Activated T-cell treated with anti-CD3 and anti-CD28 coated beads for 4 hours (primary cell): ENCODE results near the gene RPL35A.
"Not testable (repeated sequence)": the region's sequence is repeated elsewhere in the genome, so short reads cannot be mapped to it uniquely, and the experiment has no call there.

ENCODE experiments used
- DNase-seq: peaks from one replicate; pipeline ENCODE4 v3.0.0-alpha.2; 2020

The RPL35A gene

DNA sequence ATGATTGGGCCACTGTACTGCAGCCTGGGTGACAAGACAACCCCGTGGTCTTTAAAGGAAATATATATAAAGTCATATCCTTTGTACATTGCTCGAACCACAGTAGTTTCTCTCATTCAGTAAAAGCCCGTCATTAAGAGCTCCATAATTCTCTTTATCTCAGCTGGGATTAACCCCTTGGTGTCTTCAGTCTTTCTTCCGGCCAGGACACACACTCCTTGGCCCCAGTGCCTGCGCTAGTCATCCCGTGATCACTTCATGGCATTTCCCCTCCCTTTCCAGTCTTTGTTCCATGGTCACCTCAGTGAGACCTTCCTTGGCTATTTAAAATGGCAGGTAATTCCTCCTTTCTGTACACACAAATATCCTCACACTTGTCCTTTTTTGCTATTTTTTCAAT is 3.3 kb downstream of the RPL35A start:
- no peak for DNase-seq

DNA sequence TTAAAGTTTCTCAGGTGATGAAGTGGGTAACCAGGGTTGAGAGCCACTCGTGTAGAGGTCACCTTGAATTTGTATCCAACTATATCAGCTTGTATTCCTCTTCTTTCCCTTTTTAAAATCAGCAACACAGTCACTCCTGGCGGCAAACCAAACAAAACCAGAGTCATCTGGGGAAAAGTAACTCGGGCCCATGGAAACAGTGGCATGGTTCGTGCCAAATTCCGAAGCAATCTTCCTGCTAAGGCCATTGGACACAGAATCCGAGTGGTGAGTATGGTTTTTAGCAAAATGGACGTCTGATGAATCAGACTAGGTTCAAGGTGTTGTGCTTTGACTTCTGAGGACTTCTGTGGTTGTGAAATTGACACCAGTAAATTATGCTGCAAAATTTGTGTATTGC is 3.9 kb downstream of the RPL35A start:
- DNase-seq, result no peak

DNA sequence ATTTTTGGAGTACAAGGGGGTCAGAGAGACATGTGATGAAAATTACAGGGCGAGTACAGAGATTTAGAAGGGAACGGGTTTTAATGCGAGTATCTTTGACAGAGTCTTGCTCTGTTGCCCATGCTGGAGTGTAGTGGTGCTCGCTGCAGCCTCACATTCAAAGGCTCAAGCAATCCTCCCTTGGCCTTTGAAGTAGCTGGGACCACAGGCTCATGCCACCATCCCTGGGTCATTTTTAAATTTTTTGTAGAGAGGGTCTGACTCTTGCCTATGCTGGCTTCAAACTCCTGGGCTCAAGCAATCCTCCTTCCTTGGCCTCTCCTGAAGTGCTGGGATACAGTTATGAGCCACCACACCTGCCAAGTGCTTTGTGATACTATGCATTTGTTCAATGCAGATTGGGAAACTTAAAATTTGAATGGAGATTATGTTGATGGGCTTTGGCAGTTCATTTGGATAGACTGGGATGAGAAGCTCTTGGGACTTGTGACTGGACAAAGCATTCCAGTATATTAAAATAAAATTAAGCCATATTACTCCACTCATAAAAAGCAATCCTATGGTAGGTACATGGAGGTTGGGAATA is 6.0 kb downstream of the RPL35A start:
- no peak for DNase-seq

DNA sequence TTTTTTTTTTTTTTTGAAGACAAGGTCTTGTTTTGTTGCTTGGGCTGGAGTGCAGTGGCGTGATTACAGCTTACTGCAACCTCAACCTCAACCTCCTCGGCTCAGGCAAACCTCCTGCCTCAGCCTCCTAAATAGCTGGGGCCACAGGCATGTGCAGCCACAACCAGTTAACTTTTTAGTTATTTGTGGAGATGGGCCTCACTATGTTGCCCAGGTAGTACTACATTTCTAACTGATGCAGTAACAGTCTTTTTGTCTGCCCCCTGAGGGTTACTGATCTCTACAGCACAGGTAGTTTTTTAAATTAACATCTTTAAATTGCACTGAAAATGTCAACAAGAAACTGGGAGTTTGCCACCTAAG is 6.6 kb downstream of the RPL35A start:
- no peak for DNase-seq

DNA sequence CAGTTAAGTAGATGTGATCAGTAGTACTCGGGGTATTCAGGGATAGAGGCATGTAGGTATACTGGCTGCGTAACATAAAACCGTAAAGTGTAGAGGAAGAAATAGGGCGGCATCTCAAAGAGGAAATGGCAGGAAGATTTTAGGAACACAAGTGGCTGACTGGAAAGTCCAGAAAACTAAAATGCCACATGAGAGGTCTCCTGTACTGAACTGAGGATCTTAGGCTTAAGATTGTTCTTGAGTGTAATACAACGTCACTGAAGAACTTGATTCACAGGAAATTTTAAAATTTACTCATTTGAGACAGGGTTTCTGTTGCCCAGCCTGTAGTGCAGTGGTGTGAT is 7.8 kb downstream of the RPL35A start:
- DNase-seq, result no peak

DNA sequence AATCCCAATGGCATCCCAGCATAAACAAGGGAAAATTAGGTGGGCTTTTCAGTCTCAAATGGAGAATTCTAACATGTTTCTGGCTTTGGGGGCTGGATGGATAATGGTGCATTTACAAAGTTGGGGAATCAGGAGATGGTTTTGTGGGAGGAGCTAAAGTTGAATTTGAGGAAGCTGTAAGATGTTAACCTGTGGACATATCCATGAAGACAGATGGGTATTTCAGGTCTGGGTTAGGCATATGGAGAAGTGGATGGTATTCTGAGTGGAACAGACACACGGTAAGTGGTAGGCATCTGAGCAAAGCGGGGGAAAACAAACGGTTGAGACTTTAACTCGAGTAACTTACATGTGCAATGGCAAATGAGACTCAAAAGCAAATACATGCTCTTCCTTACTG is 8.4 kb downstream of the RPL35A start:
- DNase-seq, result no peak

DNA sequence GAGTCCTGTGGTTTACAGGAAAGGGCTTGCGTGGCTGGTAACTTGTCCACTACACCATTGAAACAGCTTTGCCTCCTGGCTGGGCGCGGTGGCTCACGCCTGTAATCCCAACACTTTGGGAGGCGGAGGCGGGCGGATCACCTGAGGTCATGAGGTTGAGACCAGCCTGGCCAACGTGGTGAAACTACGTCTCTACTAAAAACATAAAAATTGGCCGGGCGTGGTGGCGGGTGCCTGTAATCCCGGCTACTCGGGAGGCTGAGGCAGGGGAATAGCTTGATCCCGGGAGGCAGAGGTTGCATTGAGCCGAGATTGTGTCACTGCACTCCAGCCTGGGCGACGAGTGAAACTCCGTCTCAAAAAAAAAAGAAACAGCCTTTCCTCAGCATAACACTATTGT is 8.9 kb downstream of the RPL35A start:
- not testable (repeated sequence) for DNase-seq

DNA sequence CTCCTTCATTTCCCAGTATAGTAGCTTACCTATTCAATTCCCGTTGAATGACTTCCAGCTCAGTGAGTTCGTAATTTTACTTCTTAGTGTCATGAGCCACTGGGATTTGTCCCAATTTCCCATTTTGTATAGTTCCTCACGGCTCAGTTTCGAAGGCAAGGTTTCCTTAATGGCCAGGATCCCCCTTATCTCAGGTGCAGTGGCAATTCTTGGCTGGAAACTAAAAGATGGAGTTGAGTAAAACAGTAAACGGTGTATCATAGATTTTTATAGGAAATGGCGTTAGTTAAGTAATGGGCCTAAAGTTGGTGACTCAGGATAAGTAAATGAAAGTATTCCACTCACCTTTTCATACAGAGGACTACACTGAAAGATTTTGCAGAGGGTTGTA is 9.5 kb downstream of the RPL35A start:
- no peak for DNase-seq

DNA sequence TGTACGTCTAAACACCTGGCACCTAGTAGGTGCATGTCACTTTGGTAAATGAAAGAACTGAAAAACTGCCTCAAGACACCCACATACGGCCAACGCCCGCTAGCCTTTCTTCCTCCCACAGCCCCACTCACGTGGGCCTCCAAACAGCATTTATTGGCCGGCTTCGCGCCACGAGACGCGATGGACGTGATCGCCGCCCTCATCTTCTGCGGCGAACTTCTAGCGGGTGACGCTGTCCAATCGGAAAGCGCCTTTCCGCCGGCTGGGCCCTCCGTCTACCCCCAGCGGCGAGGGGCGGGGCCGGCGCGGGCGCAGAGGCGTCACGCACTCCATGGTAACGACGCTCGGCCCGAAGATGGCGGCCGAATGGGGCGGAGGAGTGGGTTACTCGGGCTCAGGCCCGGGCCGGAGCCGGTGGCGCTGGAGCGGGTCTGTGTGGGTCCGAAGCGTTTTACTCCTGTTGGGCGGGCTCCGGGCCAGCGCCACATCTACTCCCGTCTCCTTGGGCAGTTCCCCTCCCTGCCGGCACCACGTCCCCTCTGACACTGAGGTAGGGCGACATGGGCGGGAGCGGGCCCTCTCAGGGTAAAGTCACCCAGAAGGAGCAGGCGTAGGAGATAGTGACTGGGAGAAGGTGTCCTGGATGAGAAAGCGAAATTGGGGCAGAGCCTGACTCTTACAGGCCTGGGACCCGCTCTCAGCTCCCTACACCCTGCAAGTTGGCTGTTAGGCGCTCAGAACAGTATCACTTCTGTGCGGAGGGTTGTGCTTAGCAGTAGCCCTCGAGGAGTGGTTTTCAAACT is 10.1 kb downstream of the RPL35A start, which contains the start of gene LMLN:
TSS of gene LMLN (plus strand) at position 327 of the 803 bp plus-strand sequence. CDS start at position 356, 29 bp downstream.
- DNase-seq, result peak; percentile 91

DNA sequence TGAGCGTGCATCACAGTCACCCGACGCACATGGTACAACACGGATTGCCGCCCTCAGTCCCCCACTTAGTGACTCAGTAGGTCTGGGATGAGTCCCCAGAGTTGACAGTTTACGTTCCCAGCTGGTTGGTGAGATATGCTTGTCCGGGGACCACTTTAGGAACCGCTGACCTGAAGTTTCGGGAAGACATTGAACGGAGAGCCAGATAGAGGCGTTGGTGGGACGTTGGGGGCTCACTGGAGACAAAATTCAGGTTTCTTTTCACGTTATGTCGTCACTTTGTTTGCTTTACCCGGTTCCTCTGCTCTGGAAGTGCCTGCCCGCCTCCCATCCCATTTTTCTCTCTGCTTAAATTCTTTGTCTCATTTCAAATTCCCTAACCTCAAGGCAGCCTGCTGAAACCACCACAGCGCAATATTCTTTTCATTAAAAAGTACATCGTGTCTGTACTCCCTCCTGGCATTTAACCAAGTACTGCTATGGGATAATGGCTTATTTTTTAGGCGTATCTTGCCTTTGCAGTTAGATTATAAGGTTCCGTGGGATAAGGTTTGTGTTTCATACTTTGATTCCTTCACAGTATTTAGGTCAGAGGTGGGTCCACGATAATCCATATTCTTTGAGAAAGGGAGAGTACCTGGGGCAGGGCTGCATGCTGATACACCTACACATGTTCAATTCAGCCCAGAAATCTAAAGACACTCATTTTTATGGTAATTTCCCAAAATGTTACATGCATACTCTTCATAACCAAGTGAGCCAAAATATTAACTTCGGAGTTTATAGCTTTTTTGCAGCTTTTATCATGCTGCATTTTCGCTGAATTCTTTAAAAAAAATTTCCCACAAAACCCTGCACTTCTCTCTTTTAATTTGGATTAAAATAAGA is 10.9 kb downstream of the RPL35A start:
- no peak for DNase-seq

DNA sequence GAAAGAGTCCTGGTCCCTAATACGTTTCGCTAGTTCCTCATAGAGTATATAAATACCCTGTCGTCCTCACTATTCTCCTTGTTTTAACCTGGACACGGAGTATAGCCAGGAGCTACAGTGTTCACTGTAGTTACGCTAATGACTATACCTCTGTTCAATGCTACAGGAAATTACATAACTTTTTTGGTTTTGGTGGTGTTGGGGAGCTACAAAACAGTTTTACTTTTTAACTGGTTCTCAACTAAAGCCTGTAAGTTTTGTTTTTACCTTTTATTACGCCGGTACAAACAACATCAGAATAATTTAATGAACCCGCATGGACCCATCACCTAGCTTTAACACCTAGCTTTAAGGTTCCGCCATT is 11.6 kb downstream of the RPL35A start:
- DNase-seq, result no peak

DNA sequence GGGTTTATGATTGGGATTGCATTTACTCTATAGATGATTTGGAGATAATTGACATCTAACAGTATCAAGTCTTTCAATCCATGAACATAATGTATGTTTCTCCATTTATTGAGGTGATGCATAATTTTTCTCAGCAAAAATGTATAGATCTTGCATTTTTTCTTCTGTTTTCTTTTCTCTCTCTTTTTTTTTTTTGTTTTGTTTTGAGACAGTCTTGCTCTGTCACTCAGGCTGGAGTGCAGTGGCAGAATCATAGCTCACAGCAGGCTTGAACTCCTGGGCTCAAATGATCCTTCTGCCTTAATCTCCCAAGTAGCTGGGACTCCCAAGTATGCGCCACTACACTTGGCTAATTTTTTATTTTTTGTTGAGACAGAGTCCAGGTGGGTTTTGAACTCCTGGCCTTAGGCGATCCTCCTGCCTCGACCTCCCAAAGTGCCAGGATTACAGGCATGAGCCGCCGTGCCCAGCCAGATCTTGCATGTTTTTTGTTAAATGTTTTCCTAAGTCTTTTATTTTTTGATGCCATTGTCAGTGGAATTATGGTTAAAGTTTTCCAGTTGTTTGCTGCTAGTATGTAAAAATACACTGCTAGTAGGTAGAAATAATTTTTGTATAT is 13.1 kb downstream of the RPL35A start:
- no peak for DNase-seq

DNA sequence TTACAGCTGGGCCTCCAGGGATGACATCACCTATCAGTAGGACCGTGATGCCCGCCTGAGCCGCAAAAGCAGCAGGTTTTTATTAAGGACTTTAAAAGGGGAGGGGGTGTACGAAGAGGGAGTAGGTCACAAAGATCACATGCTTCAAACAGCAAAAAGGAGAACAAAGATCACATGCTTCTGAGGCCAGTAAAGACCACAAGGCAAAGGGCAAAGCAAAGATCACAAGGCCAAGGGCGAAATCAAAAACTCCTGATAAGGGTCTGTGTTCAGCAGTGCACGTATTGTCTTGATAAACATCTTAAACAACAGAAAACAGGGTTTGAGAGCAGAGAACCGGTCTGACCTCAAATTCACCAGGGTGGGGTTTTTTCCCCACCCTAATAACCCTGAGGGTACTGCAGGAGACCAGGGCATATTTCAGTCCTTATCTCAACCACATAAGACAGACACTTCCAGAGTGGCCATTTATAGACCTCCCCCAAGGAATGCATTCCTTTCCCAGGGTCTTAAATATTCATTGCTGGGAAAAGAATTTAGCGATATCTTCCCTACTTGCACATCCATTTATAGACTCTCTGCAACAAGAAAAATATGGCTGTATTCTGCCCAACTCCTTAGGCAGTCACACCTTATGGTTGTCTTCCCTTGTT is 17.5 kb downstream of the RPL35A start:
- not testable (repeated sequence) for DNase-seq

DNA sequence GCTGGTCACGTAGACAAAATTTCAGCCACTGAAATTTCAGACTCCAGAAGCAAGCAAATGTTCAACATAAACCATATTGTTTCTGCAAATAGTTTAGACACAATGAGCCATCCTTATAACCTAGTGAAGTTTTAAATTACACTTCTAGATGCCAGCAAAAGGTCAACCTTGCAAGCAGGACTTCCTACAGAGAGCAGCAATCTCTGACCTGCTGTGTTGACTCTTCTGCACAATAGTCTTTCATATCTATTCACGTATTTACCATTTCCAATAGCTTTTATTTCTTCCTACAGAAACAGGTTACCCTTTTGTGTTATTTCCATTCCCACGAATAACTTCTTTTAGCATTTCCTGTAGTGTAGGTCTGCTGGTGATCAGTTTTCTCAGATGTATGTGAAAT is 20.6 kb downstream of the RPL35A start:
- no peak for DNase-seq

DNA sequence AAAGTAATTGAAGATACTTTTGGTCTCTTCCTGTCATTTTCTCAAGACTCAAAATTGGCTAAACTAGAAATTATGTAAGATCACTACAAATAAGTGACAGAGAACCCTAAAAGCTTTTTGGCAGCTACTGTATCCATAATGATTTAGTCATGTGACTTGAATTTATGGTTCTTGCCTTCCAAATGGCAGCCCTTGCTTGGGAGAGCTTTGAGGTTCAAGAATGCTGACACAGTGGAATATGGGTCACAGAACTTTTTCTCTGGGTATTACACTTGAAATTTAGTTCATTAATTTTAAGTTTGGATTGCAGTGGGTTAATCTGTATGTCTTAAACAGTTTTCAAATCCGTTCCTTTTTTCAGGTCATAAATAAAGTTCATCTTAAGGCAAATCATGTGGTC is 24.0 kb downstream of the RPL35A start:
- DNase-seq, result no peak

DNA sequence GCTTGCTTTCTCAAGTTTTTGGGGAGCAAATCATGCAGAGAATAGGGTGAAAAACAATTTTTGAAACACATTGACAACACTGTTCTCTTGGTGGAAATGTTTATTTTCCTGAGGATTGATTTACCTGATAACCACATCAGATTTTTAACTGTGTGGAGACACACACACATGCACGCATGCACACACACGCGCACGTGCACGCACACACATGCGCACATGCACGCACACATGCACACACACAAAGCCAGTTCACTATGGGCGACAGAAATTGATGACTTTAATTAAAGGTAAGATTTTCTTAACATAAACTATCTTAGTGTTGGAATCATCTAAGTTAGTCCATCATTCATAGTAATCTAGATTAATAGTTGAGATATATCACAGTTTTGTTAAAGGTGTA is 25.3 kb downstream of the RPL35A start:
- DNase-seq, result no peak

DNA sequence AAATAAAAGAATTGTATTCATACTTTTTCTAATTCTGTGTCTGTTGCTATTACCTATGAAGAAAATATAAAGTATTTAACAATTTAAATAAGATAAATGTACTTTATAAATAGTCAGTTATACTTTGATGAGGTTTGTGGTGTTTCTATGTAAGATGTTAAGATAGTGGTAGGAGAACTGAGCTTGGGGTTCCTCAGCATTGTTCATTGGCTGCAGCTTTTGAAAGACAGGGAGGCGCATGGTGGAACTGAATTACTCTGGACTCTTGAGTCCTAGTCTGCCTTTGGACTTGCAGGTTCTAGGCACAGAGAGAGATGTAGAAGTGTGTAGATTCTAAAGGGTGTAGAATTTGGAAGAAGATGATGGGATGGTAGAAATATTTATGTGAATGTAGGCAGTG is 33.1 kb downstream of the RPL35A start:
- no peak for DNase-seq

DNA sequence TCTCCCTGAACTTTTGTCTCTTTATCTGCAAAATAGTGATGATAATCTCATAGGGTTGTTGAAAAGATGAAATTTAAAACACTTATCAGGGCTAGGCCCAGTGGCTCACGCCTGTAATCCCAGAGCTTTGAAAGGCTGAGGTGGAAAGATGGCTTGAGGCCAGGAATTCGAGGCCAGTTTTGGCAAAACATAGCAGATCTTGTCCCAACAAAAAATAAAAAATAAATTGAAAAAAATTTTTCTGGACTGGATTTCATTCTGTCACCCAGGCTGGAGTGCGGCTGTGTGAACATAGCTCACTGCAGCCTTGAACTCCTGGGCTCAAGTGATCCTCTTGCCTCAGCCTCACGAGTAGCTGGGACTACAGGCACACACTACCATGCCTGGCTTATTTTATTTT is 39.7 kb downstream of the RPL35A start:
- no peak for DNase-seq

DNA sequence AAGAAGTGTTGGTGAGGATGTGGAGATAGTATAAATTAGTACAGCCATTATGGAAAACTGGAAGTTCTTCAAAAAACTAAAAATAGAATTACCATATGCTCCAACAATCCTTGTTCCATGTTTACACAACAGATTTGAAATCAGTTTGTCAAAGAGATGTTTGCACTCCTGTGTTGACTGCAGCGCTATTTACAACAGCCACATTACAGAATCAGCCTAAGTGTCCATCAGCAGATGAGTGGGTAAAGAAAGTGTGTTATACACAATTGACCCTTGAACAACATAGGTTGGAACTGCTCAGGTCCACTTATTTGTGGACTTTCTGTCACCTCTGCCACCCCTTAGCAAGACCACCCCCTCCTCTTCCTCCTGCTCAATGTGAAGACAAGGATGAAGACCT is 44.7 kb downstream of the RPL35A start:
- no peak for DNase-seq

DNA sequence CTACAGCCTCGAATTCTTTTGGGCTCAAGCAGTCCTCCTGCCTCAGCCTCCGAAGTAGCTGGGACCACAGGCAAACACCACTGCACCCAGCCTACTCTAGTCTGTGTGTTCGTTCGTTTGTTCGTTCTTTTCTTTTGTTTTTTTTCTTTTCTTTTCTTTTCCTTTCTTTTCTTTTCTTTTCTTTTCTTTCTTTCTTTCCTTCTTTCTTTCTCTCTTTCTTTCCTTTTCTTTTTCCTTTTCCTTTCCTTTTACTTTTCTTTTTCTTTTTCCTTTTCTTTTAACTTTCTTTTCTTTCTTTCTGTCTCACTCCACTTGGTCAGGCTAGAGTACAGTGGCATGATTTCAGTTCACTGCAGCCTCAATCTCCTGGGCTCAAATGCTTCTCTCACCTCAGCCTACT is 46.9 kb downstream of the RPL35A start:
- no peak for DNase-seq

DNA sequence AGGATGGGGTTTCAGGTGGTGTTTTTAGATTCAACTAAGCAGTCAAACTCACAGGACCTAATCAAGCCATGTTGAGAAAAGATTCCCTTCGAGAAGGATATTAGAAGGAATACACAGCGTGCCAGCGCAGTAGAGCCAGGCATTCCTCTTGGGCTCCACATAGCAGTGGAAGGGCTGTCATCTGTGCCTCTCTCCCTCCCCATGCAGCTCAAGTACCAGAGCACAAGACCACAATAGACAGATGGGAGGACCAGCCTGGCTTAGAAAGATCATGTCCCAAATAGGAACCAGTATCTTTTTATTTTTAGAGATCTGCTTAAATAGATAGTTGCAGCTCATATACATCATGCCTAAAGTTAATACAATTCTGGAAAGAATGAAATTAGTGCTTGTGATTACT is 47.9 kb downstream of the RPL35A start:
- DNase-seq, result no peak
